Measurements from ENCODE around the gene MYO1D. TPM values are rescaled to one million over a fixed set of nuclear protein-coding genes. Genes with fewer than 3 reads are reported as not detected.

The MYO1D gene
- total and polyA plus RNA-seq, 2 of the 13 experiments (the other 11 are each of a cell fraction or from before 2014, with no cell fraction given): 13.2 to 17.3 TPM

DNA sequence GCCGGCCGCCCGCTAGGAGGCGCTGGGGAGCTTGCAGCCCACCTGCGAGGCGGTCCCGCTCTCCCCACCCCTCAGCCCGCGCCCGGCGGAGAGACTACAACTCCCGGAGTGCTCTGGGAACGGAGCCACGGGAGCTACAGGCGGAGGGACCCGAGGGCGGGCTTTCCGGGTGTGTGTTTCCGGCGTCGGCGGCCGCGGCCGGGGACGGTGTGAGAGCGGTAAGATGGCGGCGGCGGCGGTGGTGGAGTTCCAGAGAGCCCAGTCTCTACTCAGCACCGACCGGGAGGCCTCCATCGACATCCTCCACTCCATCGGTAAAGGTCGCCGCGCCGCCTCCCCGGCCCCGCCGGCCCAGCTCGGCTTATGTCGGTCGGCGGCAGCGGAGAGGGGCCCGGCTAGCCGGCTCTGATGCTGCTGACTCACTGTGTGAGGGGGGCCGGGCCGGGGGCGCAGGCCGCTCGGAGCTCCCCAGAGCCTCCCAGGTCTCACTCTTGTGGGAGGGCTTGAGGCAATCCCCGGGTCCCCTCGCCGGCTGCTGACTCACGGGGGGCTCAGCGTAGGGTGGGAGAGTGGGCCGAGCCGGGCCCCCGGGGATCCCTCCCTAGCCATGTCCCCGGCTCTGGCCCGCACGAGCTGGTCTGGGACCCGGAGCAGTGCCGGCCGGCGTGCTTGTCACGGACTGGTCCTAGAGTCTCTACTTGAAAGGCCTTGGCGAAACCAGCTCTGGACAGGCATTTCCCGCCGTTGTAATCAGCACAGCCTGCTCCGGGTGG, 432.4 kb downstream of the MYO1D start, which contains the start of gene PSMD11 (continued):
- TF ChIP-seq, protein P1, sequence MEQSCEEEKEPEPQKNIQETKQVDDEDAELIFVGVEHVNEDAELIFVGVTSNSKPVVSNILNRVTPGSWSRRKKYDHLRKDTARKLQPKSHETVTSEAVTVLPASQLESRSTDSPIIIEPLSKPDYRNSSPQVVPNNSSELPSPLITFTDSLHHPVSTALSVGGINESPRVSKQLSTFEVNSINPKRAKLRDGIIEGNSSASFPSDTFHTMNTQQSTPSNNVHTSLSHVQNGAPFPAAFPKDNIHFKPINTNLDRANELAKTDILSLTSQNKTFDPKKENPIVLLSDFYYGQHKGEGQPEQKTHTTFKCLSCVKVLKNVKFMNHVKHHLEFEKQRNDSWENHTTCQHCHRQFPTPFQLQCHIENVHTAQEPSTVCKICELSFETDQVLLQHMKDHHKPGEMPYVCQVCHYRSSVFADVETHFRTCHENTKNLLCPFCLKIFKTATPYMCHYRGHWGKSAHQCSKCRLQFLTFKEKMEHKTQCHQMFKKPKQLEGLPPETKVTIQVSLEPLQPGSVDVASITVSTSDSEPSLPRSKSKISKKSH (CRISPR knock-in tag; IDR thresholded peaks at IDR 0.05; ENCODE audit: borderline replicate concordance): no peak
- peak; percentile 85 for TF ChIP-seq SAP130 (CRISPR knock-in tag; IDR thresholded peaks at IDR 0.05; ENCODE audit: low read depth)
- no peak for TF ChIP-seq TP53 (CRISPR knock-in tag; conservative IDR thresholded peaks at IDR 0.05)
- peak; percentile 70 for TF ChIP-seq ATF2 (CRISPR knock-in tag; IDR thresholded peaks at IDR 0.05)
- TF ChIP-seq ZNF598 (CRISPR knock-in tag; IDR thresholded peaks at IDR 0.05; ENCODE audit: borderline replicate concordance): no peak
- TF ChIP-seq SNAI1 (CRISPR knock-in tag; IDR thresholded peaks at IDR 0.05; ENCODE audit: borderline replicate concordance): no peak
- TF ChIP-seq ZEB1 (IDR thresholded peaks at IDR 0.05; ENCODE audit: insufficient replicate concordance, low read depth): no peak
- TF ChIP-seq ELF3 (CRISPR knock-in tag; IDR thresholded peaks at IDR 0.05): peak; percentile 67; the same call in 1 of the 2 replicates
- TF ChIP-seq ZFX (CRISPR knock-in tag; IDR thresholded peaks at IDR 0.05; ENCODE audit: low read depth): peak; percentile 85
- TF ChIP-seq GATAD1 (CRISPR knock-in tag; IDR thresholded peaks at IDR 0.05): peak; percentile 88
- no peak; the same call in 1 of the 2 replicates for TF ChIP-seq ZNF724P (CRISPR knock-in tag; IDR thresholded peaks at IDR 0.05; ENCODE audit: borderline replicate concordance)
- TF ChIP-seq CREM (IDR thresholded peaks at IDR 0.05): peak; percentile 89
- no peak for TF ChIP-seq CREM (CRISPR knock-in tag; IDR thresholded peaks at IDR 0.05)
- no peak for TF ChIP-seq ISX (CRISPR knock-in tag; conservative IDR thresholded peaks at IDR 0.05)
- no peak for TF ChIP-seq HOMEZ (CRISPR knock-in tag; IDR thresholded peaks at IDR 0.05; ENCODE audit: low read depth)
- no peak for TF ChIP-seq GFI1 (CRISPR knock-in tag; IDR thresholded peaks at IDR 0.05; ENCODE audit: borderline replicate concordance)
- 0 out of 2 replicates have a peak, but pooled peaks have one; percentile 14 for TF ChIP-seq BORCS8-MEF2B (CRISPR knock-in tag; IDR thresholded peaks at IDR 0.05)
- peak; percentile 49; the same call in 1 of the 2 replicates for TF ChIP-seq IRF9 (CRISPR knock-in tag; IDR thresholded peaks at IDR 0.05; ENCODE audit: borderline replicate concordance)
- TF ChIP-seq MTF1 (CRISPR knock-in tag; IDR thresholded peaks at IDR 0.05): no peak
- TF ChIP-seq TRAFD1 (CRISPR knock-in tag; IDR thresholded peaks at IDR 0.05; ENCODE audit: borderline replicate concordance): no peak
- no peak for TF ChIP-seq HNRNPK (IDR thresholded peaks at IDR 0.05; ENCODE audit: low read depth, low read length, poor library complexity, severe bottlenecking)
- TF ChIP-seq RBM22 (optimal IDR thresholded peaks at IDR 0.05; ENCODE audit: low read length): no peak
- TF ChIP-seq ASH2L (IDR thresholded peaks at IDR 0.05; ENCODE audit: insufficient read length, low read depth, low read length): peak; percentile 79

Data from HepG2 (cell line).